HG02588 (cell line): ENCODE results near the gene ATAD3C.
"Not testable (repeated sequence)": the region's sequence is repeated elsewhere in the genome, so short reads cannot be mapped to it uniquely, and the experiment has no call there.

Experiments used
- ATAC-seq: cut with Tn5 transposase; IDR thresholded peaks from one replicate; pipeline ENCODE4 v1.9.1; 2021; ENCODE audit warnings: mild to moderate bottlenecking, moderate library complexity; ENCODE audit not compliant: unreplicated experiment

ATAD3C gene, protein sequence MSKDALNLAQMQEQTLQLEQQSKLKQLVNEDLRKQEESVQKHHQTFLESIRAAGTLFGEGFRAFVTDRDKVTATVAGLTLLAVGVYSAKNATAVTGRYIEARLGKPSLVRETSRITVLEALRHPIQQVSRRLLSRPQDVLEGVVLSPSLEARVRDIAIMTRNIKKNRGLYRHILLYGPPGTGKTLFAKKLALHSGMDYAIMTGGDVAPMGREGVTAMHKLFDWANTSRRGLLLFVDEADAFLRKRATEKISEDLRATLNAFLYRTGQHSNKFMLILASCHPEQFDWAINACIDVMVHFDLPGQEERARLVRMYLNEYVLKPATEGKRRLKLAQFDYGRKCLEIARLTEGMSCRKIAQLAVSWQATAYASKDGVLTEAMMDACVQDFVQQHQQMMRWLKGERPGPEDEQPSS

DNA sequence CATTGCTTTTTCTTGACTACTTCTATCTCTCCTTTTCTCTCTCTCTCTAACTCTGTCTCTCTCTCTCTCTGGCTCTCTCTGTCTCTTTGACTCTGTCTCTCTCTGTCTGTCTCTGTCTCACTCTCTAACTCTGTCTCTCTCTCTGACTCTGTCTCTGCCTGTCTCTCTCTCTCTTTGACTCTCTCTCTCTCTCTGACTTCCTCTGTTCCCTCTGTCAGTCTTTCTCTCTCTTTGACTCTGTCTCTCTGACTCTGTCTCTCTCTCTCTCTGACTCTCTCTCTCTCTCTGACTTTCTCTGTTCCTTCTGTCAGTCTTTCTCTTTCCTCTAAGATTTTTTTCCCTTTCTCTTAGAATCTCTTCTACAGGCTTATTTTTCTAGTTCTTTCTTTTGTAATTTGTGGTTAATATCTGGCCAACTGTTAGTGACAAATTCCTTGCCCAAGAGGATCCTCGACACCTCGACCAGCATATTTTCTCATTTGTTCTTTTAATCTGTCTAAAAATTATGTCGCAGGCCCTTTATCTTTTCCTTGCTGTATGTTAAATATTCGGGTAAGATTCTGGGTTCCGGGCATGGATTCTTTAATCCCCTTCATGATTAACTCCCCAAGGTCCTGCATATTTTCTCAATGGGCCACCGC, at the start of gene ATAD3C:
Gene ATAD3C, plus strand, starts transcription at position 591 of the 641 bp plus-strand sequence. CDS start 995 bp downstream, outside the sequence.
- no peak for ATAC-seq

DNA sequence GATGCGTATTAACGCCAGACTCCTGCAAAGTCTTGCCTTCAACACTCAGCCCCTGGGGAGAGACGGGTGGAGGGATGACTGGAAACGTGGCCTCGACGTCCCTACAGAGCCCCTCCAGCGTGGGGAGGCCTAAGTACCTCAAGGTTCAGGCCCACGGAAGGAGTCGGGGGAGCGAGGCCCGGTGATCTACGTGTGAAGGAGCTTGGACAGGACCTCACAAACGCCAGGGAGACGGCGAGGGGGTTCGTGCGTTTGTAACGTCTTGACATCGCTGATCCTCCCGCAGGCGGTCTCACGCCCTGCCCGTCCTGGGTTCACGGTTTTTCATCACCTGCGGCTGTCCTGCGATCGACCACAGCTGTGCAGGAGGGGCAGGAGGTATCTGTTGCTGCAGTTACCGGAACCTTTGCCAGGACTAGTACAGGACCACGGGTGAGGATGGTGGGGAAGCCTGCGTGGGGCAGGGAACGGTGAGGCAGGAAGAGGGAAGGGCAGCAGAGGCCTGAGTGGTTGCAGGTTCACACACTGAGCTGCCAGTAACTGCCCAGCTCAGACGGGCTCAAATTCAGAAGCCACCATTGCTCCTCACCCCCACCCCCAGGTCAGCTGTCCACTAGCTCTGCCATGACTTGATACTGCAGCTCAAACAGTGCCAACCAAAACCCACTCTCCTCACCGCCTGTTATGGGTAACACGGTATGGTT, 49.5 kb upstream of the ATAD3C start:
- no peak for ATAC-seq

DNA sequence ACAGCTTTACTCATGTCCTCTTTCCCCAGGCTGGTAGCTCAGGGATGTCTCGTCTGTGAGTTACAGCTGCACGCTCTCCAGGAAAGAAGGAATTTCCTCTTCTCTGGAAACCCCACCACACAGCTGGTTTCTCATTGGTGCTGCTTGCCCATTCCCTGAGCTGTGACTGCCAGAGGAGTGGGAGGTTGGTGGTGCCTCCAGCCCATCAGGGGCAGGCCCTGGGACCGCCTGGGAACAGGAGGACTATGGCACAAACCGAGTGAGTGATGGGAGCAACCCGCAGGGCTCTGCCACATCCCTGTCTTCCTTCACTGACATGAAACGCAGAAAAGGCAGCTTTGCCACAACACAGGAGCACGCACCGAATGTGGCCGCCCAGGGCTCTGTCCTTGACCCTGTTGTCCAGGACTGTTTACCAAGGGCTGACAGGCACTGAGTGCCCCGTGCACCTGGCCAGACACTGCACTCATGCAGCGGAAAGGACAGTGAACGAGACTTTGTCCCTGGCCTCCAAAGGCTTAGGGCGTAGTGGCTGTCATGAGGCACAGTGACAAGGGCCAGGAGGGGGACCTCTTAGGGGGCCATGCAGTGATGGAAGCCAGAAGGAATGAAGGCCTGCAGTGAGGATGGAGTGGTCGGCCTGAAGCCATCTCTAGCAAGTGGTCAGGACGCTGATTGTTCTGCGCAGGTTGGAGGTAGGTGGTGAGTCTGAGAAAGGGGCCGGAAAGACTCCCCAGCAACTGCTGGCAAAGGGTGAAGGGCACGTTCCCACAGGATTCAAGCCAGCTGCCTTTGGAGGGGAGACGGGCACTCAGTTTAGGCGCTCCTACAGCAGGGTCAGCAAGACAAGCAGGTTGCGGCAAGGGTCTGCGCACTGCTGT, 48.7 kb upstream of the ATAD3C start:
- no peak for ATAC-seq

DNA sequence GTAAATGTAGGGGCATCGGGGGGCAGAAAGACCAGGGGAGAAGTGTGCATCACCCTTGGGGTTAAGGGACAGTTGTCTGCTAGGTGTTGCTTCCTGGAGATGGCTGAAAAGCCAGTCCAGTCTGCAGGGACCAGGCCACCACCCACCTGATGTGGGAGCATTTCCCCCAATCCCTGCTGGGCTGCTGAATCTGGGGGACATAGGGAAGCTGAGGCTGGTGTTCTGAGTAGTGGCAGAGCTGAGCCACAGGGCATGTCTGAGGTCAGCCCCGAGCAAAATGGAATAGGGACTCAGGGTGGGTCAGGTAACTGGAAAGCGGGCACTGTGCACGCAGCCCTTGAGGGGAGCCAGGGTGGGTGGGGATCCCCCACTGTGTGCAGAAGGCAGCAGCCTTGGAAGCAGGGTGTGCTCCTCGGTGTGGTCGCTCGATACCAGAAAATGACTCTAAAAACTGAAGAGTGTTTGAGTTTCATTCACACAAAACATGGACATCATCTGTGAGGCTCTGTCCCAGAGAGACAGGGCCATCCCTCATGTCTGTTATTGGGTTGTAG, 48.0 kb upstream of the ATAD3C start:
- ATAC-seq, result no peak

DNA sequence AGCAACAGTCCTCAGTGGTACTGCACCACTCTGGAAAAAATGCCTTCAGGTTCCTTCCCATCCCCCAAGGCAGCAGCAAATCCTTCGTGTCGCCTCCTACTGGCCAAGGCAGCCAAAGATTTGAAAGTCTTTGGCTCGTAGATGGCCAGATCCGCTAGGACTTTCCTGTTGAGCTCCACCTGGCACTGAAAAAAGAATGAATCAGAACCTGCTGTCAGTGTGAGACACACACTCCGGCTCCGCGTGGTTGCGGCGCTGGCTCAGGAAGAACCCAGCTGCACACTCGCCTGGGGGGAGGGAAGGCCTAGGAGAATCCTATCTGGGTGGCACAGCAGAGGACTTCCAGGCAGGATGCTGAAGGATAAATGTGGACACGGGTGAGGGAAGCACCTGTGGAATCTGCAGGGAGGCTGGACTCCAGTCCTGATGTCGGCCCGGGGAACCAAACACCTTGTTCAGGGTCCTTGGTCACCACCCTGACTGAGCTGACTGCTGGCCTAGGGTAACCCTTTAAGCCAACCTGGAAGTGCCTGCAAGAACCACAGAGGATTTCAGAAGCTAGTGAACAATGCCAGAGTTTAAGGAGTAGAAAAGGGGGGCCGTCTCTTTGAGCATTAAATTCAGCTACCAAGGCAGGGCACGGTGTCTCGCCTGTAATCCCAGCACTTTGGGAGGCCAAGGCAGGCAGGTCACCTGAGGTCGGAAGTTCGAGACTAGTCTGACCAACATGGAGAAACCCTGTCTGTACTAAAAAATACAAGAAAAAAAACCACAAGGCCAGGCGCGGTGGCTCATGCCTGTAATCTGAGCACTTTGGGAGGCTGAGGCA, 47.2 kb upstream of the ATAD3C start:
- ATAC-seq, result no peak

DNA sequence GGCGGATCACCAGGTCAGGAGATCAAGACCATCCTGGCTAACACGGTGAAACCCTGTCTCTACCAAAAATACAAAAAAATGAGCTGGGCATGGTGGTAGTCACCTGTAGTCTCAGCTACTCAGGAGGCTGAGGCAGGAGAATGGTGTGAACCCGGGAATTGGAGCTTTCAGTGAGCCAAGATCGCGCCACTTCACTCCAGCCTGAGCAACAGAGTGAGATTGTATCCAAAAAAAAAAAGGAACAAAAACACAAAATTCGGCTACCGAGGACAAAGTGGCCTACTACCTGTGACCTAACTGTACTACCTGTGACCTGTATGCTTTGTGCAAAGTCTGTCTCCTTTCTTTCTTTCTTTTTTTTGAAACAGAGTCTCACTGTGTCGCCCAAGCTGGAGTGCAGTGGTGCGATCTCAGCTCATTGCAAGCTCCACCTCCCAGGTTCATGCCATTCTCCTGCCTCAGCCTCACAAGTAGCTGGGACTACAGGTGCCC, 46.5 kb upstream of the ATAD3C start:
- ATAC-seq, result not testable (repeated sequence)

DNA sequence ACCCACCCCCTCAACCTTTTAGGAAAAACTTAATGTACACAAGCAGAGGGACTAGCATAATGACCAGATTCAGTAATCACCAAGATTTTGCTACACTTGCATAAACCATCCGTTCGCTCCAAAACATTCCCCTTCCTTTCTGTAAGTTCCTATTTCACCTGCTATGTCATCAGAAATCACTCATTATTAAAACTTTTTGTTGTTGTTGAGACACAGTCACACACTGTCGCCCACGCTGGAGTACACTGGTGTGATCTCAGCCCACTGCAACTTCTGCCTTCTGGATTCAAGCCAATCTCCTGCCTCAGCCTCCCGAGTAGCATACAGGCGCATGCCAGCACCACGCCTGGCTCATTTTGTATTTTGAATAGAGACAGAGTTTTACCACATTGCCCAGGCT, 45.8 kb upstream of the ATAD3C start:
- no peak for ATAC-seq

DNA sequence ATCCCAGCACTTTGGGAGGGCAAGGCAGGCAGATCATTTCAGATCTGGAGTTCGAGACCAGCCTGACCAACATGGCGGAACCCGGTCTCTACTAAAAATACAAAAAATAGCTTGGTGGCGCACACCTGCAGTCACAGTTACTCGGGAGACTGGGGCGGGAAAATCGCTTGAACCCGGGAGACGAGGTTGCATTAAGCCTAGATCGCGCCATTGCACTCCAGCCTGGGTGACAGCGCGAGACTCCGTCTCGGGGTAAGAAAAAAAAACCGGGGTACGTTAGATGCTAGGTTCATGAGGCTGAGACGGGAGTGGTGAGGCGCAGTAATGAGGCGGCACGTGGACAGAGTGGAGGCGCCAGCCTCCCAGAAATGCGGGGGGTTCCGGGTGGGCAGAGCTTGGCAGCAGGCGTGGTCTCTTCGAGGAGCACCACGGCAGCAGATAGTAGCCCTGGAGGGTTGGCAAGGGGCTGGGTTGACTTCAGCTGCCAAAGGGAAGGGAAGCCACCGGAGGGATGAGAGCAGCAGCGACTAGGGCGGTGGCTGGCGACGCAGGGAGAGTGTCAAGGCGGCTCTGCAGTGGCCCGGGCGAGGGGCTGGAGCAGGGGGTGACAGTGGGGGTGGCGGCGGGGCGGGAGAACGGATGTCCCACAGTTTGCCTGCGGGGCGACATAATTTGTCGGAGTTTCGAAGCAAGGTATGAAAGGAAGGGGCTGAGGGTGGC, 43.2 kb upstream of the ATAD3C start:
- ATAC-seq, result no peak

DNA sequence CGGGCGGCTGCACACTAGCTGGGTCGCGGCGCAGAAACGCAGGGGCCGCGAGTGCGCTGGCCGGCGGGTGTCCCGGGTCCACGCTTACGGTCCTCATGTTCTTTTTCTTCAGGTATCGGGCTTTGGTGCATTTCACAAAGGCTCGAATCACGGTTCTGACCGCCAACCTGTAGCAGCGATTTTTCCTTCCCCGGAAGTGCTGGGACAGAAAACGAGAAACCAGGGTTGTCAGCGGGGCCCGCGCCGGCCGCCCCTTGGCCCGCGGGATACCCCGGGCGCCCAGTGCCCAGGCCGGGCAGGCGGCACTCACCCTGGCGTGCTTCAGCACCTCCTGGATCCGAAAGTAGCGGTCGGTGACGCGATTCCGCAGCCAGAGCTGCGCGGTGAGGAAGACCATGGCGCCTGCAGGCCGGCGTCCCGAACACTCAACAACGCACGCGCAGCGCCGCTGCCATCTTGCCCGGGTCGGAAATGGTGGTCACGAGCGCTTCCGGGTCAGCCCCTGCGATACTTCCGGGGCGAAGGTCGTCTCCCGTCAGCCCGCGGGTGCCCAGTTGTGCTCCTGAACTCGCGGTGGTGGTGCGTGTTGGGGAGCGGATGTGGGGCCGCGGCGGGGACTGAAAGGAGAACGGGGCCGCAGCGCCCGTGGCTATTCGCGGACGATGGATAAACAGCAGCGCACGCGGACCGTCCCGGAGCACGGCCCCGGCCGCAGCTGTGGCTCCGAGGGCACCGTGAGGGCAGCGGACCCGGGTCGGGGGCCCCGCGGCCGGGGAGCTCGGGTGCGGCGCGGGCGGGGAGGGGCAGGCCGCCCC, 42.5 kb upstream of the ATAD3C start, which contains the start of gene MRPL20:
Gene MRPL20, minus strand, starts transcription at position 473 of the 815 bp plus-strand sequence. Its CDS starts 76 bp downstream, at position 397.
- peak; percentile 86 for ATAC-seq

DNA sequence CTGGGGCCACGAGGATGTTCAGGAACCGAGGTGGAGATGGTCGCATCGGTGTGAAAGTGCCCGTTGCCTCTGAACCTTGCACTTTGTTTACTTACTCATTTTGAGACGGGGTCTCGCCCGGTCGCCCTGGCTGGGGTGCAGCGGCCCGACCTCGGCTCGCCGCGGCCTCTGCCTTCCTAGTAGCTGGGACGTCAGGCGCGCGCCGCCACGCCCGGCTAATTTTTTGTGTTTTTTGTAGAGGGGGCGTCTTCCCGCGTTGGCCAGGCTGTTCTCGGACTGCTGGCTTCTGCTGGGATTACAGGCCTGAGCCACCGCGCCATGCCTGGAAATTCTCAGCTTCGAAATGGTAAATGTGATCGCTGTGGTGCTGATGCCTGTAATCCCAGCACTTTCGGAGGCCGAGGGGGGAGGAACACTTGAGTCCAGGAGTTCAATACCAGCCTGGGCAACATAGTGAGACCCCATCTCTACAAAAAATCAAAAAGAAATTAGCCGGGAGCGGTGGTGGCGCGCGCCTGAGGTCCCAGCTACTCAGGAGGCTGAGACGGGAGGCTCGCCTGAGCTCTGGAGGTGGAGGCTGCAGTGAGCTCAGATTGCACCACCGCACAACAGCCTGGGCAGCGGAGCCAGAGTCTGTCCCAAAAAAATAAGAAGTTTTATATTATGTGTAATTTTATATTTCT, 41.7 kb upstream of the ATAD3C start:
- ATAC-seq, result peak; percentile 25

DNA sequence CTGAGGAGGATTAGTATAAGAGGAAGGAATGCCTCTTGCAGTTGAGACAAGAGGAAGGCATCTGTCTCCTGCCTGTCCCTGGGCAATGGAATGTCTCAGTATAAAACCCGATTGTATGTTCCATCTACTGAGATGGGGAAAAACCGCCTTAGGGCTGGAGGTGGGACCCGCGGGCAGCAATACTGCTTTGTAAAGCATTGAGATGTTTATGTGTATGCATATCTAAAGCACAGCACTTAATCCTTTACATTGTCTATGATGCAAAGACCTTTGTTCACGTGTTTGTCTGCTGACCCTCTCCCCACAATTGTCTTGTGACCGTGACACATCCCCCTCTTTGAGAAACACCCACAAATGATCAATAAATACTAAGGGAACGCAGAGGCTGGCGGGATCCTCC, 39.3 kb upstream of the ATAD3C start:
- not testable (repeated sequence) for ATAC-seq

DNA sequence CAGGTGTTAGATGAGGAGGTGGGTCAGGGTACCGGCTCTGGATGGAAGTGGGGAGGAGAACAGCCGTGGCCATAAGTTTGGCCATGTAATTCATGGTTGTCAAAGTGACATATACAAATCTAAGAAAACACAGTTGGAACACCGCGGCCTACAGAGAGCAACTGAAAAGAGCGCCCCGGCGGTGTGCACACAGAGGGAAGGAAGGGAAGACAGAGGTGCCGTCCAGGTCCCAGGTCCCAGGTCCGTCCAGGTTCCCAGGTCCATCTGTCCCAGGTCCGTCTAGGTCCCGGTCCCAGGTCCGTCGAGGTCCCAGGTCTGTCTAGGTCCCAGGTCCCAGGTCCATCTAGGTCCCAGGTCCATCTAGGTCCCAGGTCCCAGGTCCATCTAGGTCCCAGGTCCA, 37.9 kb upstream of the ATAD3C start:
- no peak for ATAC-seq

DNA sequence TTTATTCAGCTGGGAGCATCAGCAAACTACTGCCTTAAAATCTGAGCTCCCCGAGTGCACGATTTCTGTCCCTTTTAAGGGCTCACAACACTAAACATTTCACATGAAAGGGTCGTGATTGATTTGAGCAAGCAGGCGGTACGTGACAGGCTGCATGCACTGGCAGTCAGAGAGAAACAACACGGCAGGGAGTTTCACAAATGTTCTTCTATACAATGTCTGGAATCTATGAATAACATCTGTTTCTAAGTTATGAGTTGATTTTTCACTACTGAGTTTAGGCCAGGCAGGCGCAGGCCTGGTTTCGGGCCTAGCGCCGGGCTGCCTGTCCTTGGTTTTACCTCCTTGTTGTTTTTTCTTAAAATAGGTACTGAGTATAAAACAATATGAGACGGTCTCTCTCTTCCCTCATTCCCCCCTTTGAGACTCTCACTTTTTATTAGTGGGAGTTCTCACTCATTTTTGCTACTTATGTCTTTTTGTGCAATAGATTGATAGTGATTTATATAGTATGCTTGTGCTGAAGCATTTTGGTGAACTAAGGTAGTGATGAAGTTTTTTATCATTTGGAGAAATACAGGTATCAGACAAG, 37.1 kb upstream of the ATAD3C start:
- not testable (repeated sequence) for ATAC-seq

DNA sequence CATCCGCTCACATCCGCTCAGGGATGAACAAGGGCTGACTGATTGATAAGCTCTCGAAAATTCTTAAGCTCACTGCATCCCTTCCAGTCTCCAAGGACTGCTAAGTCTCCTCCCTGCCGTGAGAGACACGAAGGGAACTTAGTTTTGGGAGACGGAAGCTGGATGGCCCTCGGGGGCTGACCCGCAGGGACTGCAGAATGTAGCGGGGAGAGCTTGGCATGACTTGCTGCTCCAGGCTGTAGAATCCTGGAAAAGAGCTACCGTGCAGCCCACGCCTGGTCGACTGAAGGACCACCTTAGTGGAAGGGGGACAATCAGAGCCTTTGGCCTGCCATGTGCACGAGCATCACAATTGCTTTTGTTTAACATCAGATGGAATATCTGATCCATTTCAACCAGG, 33.7 kb upstream of the ATAD3C start:
- no peak for ATAC-seq

DNA sequence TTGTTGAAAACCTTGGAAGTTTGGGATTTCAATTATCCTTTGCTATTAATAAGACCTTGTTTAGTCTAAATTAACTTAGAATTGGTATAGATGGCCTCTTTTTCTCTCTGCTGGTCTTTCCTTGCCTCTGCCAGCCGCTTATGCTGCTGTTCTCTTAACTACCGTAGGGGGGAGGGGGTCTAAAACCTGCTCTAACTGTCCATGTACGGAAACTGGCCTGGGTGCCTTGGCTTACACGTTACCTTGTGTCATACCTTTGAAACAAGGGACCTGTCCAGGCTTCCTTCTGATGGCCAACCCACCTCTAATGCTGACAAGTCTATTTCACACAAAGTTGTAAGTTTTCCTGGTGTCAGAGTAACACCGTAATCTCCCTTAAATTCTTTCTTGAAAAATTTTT, 32.1 kb upstream of the ATAD3C start:
- not testable (repeated sequence) for ATAC-seq

DNA sequence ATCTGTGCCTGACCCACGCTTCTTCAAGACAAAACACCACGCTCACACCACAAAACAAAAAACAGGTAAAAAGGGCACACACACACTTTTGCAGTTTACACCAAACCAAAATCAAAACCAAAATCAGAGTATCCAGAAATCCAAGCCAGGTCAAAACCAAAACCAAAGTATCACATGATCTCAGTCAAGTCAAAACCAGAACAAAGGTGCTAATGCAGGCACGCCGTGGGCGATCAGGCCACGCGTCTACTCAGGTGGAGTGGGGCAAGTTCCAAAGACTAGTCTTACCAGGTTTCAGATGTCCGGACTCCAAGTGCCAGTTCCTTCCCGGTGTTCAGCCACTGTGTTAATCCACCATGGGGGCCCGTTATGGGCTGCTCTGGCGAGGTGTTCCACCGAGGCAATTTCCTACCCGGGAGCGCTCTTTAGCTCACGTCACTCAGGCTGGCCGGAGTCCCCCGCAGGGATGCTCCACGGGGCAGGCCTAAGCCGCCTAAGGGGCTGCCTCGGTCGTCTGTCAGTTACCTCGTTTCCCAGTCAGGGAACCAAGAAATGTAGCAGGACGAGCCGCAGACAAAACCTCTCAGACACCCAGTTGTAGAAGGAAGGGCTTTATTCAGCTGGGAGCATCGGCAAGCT, 31.5 kb upstream of the ATAD3C start:
- not testable (repeated sequence) for ATAC-seq
